ENCODE results near the gene SPAG16.

DNA sequence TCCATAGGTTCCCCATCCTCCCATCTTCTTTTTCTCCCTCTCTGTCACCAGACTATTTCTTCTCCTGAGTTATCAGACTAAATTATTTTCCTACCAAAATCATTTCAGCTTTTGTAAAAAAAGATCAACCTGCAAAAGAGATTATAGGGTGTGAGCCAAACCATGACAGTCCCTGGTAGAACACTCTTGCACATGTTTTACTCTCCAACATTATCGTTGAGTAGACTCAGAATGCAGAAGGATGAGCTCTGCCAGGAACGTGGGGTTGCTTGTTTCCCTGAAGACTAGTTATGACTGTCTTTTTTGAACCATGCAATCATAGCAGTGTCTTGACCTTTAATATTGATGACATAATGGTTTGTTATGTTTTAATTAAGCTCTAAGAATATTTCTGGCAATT lies 766.5 kb downstream of the SPAG16 start:
- TF ChIP-seq, protein P1, sequence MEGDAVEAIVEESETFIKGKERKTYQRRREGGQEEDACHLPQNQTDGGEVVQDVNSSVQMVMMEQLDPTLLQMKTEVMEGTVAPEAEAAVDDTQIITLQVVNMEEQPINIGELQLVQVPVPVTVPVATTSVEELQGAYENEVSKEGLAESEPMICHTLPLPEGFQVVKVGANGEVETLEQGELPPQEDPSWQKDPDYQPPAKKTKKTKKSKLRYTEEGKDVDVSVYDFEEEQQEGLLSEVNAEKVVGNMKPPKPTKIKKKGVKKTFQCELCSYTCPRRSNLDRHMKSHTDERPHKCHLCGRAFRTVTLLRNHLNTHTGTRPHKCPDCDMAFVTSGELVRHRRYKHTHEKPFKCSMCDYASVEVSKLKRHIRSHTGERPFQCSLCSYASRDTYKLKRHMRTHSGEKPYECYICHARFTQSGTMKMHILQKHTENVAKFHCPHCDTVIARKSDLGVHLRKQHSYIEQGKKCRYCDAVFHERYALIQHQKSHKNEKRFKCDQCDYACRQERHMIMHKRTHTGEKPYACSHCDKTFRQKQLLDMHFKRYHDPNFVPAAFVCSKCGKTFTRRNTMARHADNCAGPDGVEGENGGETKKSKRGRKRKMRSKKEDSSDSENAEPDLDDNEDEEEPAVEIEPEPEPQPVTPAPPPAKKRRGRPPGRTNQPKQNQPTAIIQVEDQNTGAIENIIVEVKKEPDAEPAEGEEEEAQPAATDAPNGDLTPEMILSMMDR (IDR thresholded peaks at IDR 0.05) = no peak
- no peak for TF ChIP-seq EZH2 (IDR thresholded peaks at IDR 0.05; ENCODE audit: borderline replicate concordance, insufficient read depth, low read depth, low read length, poor library complexity, severe bottlenecking)

Measured in B cell (primary cell).